ENCODE data around the gene BAK1. TPM values are rescaled to one million over a fixed set of nuclear protein-coding genes. Genes with fewer than 3 reads are reported as not detected.
"Not testable (repeated sequence)": the region's sequence is repeated elsewhere in the genome, so short reads cannot be mapped to it uniquely, and the experiment has no call there.

Gene BAK1
- total and polyA plus RNA-seq, 2 experiments from 2014 or later = 18.8 to 30.7 TPM

DNA sequence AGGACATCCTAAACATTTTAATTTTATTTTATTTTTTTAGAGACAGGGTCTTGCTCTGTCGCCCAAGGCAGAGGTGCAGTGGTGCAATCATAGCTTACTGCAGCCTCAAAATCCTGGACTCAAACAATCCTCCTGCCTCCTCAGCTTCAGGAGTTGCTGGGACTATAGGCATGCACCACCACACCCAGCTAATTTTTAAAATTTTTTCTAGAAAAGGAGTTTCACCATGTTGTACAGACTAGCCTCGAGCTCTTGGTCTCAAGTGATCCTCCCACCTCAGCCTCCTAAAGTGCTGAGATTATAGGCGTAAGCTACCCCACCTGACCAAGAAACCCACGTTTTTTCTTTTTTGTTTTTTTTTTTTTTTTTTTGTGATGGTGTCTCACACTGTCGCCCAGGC, 33.3 kb downstream of the BAK1 start:
- in situ Hi-C loops (cut with MboI) = no loop called here
- Histone ChIP-seq H3F3A (ENCODE audit: insufficient read depth) (no peaks in the 10 kb centered on the region), H3K27me3 (replicated peaks; ENCODE audit: insufficient read depth) (0 out of 2 replicates have a peak, but pooled peaks cover 8% of the 10 kb centered on the region), H4K20me1 (ENCODE audit: insufficient read depth) (no peaks in the 10 kb centered on the region), H3K9ac (no peak overlapping the region), H3K36me3 (ENCODE audit: low read depth) (no peaks in the 10 kb centered on the region), H3K9me3 (ENCODE audit: low read depth) (no peaks in the 10 kb centered on the region), H3K27ac (no peak overlapping the region), H2AFZ (no peak overlapping the region), H3K4me2 (ENCODE audit: unreplicated experiment) (no peak overlapping the region), H3K79me2 (ENCODE audit: insufficient read depth) (no peaks in the 10 kb centered on the region), H3K4me1 (ENCODE audit: insufficient read depth) (no peaks in the 10 kb centered on the region), H3K4me3 (no peak overlapping the region), H3K9me2 (ENCODE audit: insufficient read depth) (no peaks in the 10 kb centered on the region)
- no peak for DNase-seq
- TF ChIP-seq EZH2 (IDR thresholded peaks at IDR 0.05; ENCODE audit: insufficient read depth, poor library complexity, severe bottlenecking) (no peak), EZH2phosphoT487 (IDR thresholded peaks at IDR 0.05; ENCODE audit: insufficient read depth, low read depth) (no peak)
- WGBS, 2 experiments (ENCODE audit: low coverage in 1 of 2, low lambda C conversion rate in 2 of 2, missing lambda C conversion rate in 2 of 2) = 63 to 66% methylated on average over 5 of the region's 5 CpGs

DNA sequence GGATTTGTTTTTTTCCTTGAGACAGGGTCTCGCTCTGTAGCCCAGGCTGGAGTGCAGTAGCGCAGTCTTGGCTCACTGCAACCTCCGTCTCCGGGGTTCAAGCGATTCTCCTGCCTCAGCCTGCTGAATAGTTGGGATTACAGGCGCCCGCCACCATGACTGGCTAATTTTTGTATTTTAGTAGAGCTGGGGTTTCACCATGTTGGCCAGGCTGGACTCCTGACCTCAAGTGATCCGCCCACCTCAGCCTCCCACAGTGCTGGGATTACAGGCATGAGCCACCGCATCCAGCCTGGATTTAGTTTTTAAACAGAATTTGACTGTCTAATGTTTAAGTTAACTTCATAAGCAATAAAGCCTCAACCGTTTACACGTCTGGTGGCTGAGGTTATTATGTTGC, 34.8 kb downstream of the BAK1 start:
- H2AFZ ChIP-seq; H3F3A ChIP-seq (ENCODE audit: insufficient read depth); H3K4me2 ChIP-seq (ENCODE audit: unreplicated experiment); H3K9me3 ChIP-seq (ENCODE audit: low read depth); H3K79me2 ChIP-seq (ENCODE audit: insufficient read depth); in situ Hi-C loops (cut with MboI); H3K9ac ChIP-seq; H3K27ac ChIP-seq; H4K20me1 ChIP-seq (ENCODE audit: insufficient read depth); H3K4me1 ChIP-seq (ENCODE audit: insufficient read depth); H3K4me3 ChIP-seq; DNase-seq; H3K27me3 ChIP-seq (replicated peaks; ENCODE audit: insufficient read depth); H3K9me2 ChIP-seq (ENCODE audit: insufficient read depth); H3K36me3 ChIP-seq (ENCODE audit: low read depth): not testable (repeated sequence)
- WGBS, 2 experiments (ENCODE audit: low coverage in 1 of 2, low lambda C conversion rate in 2 of 2, missing lambda C conversion rate in 2 of 2) = 85 to 87% methylated on average over 11 of the region's 11 CpGs

DNA sequence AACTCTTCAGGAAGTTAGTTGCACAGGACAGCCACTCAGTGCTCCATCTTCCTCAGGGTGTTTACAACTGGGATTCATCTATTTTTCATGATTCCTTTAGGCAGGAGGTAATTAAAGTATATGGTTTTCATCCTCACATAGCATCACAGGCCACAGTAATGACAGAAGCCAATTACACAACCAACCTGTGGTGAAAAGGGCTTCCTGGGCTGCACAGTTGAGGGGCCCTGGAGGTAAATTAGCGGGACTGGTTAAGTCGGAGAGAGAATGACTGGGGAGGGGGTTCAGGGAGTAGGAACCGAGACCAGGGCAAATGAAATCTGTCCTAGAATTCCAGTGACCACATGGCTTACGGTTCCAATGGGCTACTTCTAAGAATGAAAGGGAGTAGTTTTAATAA, 37.0 kb downstream of the BAK1 start:
- TF ChIP-seq EZH2phosphoT487 (IDR thresholded peaks at IDR 0.05; ENCODE audit: insufficient read depth, low read depth) (no peak), EZH2 (IDR thresholded peaks at IDR 0.05; ENCODE audit: insufficient read depth, poor library complexity, severe bottlenecking) (no peak)
- H3K4me1 ChIP-seq (ENCODE audit: insufficient read depth) = no peaks in the 10 kb centered on the region
- 71 to 79% methylated on average over 4 of the region's 4 CpGs for WGBS, 2 experiments (ENCODE audit: low coverage in 1 of 2, low lambda C conversion rate in 2 of 2, missing lambda C conversion rate in 2 of 2)

DNA sequence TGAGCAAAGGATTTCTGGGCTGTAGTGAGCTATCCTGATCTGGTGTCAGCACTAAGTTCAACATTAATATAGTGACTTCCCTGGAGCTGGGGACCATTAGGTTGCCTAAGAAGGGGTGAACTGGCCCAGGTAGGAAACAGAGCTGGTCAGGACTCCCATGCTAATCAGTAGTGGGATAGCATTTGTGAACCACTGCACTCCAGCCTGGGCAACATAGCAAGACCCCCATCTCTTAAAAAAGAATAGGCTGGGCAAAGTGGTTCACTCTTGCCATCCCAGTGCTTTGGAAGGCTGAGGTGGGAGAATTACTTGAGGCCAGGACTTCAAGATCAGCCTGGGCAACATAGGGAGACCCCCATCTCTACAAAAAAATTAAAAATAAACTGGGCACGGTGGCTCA, 39.3 kb downstream of the BAK1 start:
- no peak overlapping the region for H3K4me2 ChIP-seq (ENCODE audit: unreplicated experiment)
- no peak overlapping the region for H3K27ac ChIP-seq
- no peak overlapping the region for H3K9ac ChIP-seq
- no peaks in the 10 kb centered on the region for H3F3A ChIP-seq (ENCODE audit: insufficient read depth)
- in situ Hi-C loops (cut with MboI) = no loop called here
- no peak overlapping the region for H3K4me3 ChIP-seq
- no peaks in the 10 kb centered on the region for H3K36me3 ChIP-seq (ENCODE audit: low read depth)
- 0 out of 2 replicates have a peak, but pooled peaks cover 8% of the 10 kb centered on the region for H3K27me3 ChIP-seq (replicated peaks; ENCODE audit: insufficient read depth)
- no peaks in the 10 kb centered on the region for H3K9me3 ChIP-seq (ENCODE audit: low read depth)
- TF ChIP-seq EZH2phosphoT487 (IDR thresholded peaks at IDR 0.05; ENCODE audit: insufficient read depth, low read depth) = no peak
- no peak for TF ChIP-seq EZH2 (IDR thresholded peaks at IDR 0.05; ENCODE audit: insufficient read depth, poor library complexity, severe bottlenecking)
- H2AFZ ChIP-seq = no peak overlapping the region
- DNase-seq = no peak
- H3K79me2 ChIP-seq (ENCODE audit: insufficient read depth) = no peaks in the 10 kb centered on the region
- WGBS, 2 experiments (ENCODE audit: low coverage in 1 of 2, low lambda C conversion rate in 2 of 2, missing lambda C conversion rate in 2 of 2) = 57 to 67% methylated on average over 1 of the region's 1 CpG
- no peaks in the 10 kb centered on the region for H3K9me2 ChIP-seq (ENCODE audit: insufficient read depth)
- no peaks in the 10 kb centered on the region for H3K4me1 ChIP-seq (ENCODE audit: insufficient read depth)
- H4K20me1 ChIP-seq (ENCODE audit: insufficient read depth) = no peaks in the 10 kb centered on the region

More for the DNA sequence above, 37.0 kb downstream of the BAK1 start:
- H3K27me3 ChIP-seq (replicated peaks; ENCODE audit: insufficient read depth) = 0 out of 2 replicates have a peak, but pooled peaks cover 8% of the 10 kb centered on the region
- no peak for DNase-seq
- H3K9me2 ChIP-seq (ENCODE audit: insufficient read depth) = no peaks in the 10 kb centered on the region
- no peak overlapping the region for H3K4me3 ChIP-seq
- H3K4me2 ChIP-seq (ENCODE audit: unreplicated experiment) = no peak overlapping the region
- no peak overlapping the region for H2AFZ ChIP-seq
- no peaks in the 10 kb centered on the region for H3F3A ChIP-seq (ENCODE audit: insufficient read depth)
- H3K79me2 ChIP-seq (ENCODE audit: insufficient read depth) = no peaks in the 10 kb centered on the region
- H3K9ac ChIP-seq = no peak overlapping the region
- H3K9me3 ChIP-seq (ENCODE audit: low read depth) = no peaks in the 10 kb centered on the region
- no peak overlapping the region for H3K27ac ChIP-seq
- no peaks in the 10 kb centered on the region for H3K36me3 ChIP-seq (ENCODE audit: low read depth)
- in situ Hi-C loops (cut with MboI) = no loop called here
- H4K20me1 ChIP-seq (ENCODE audit: insufficient read depth) = no peaks in the 10 kb centered on the region

DNA sequence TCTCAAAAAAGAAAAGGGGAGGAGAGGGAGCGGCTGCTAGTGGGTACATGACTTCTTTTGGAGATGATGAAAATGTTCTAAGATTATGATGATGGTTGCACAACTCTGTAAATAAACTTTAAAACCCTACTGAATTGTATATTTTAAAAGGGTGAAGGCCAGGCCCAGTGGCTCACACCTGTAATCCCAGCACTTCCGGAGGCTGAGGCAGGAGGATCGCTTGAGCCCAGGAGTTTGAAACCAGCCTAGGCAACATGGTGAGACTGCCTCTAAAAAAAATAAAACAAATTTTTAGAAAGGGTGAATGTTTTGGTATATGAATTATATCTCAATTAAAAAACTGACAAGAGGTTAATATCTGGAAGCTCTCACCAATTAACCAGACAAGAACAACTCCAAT, 45.4 kb downstream of the BAK1 start:
- Histone ChIP-seq H4K20me1 (ENCODE audit: insufficient read depth) (no peaks in the 10 kb centered on the region), H3K9ac (no peak overlapping the region), H3K36me3 (ENCODE audit: low read depth) (no peaks in the 10 kb centered on the region), H3K9me2 (ENCODE audit: insufficient read depth) (no peaks in the 10 kb centered on the region), H3K27me3 (replicated peaks; ENCODE audit: insufficient read depth) (no peaks in the 10 kb centered on the region), H2AFZ (no peak overlapping the region), H3K4me1 (ENCODE audit: insufficient read depth) (no peaks in the 10 kb centered on the region), H3F3A (ENCODE audit: insufficient read depth) (no peaks in the 10 kb centered on the region), H3K79me2 (ENCODE audit: insufficient read depth) (no peaks in the 10 kb centered on the region), H3K4me2 (ENCODE audit: unreplicated experiment) (no peak overlapping the region), H3K27ac (no peak overlapping the region), H3K9me3 (ENCODE audit: low read depth) (no peaks in the 10 kb centered on the region), H3K4me3 (no peak overlapping the region)
- no peak for DNase-seq
- no peak for TF ChIP-seq EZH2 (IDR thresholded peaks at IDR 0.05; ENCODE audit: insufficient read depth, poor library complexity, severe bottlenecking)
- TF ChIP-seq EZH2phosphoT487 (IDR thresholded peaks at IDR 0.05; ENCODE audit: insufficient read depth, low read depth) = no peak
- WGBS, 2 experiments (ENCODE audit: low coverage in 1 of 2, low lambda C conversion rate in 2 of 2, missing lambda C conversion rate in 2 of 2) = 97 to 98% methylated on average over 3 of the region's 3 CpGs
- in situ Hi-C loops (cut with MboI) = no loop called here

DNA sequence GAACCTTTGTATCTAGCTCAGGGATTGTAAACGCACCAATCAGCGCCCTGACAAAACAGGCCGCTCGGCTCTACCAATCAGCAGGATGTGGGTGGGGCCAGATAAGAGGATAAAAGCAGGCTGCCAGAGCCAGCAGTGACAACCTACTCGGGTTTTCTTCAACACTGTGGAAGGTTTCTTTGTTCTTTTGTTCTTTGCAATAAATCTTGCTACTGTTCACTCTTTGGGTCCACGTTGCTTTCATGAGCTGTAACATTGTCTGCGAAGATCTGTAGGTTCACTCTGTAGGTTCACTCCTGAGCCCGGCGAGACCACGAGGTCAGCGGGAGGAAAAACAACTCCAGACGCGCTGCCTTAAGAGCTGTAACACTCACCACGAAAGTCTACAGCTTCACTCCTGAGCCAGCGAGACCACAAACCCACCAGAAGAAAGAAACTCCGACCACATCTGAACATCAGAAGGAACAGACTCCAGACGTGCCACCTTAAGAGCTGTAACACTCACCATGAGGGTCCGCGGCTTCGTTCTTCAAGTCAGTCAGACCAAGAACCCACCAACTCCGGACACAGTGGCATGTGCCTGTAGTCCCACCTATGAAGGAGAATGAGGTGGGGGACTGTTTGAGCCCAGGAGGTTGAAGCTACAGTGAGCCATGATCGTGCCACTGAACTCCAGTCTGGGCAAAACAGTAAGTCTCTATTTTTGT, 46.8 kb downstream of the BAK1 start:
- H3K79me2 ChIP-seq (ENCODE audit: insufficient read depth); H3K4me3 ChIP-seq; H3K9me2 ChIP-seq (ENCODE audit: insufficient read depth); H4K20me1 ChIP-seq (ENCODE audit: insufficient read depth); H3F3A ChIP-seq (ENCODE audit: insufficient read depth); H3K4me2 ChIP-seq (ENCODE audit: unreplicated experiment); H3K9ac ChIP-seq; H2AFZ ChIP-seq; H3K9me3 ChIP-seq (ENCODE audit: low read depth); H3K36me3 ChIP-seq (ENCODE audit: low read depth); in situ Hi-C loops (cut with MboI); H3K4me1 ChIP-seq (ENCODE audit: insufficient read depth); H3K27me3 ChIP-seq (replicated peaks; ENCODE audit: insufficient read depth); DNase-seq; H3K27ac ChIP-seq: not testable (repeated sequence)
- WGBS, 2 experiments (ENCODE audit: low coverage in 1 of 2, low lambda C conversion rate in 2 of 2, missing lambda C conversion rate in 2 of 2) = 75 to 78% methylated on average over 22 of the region's 22 CpGs

DNA sequence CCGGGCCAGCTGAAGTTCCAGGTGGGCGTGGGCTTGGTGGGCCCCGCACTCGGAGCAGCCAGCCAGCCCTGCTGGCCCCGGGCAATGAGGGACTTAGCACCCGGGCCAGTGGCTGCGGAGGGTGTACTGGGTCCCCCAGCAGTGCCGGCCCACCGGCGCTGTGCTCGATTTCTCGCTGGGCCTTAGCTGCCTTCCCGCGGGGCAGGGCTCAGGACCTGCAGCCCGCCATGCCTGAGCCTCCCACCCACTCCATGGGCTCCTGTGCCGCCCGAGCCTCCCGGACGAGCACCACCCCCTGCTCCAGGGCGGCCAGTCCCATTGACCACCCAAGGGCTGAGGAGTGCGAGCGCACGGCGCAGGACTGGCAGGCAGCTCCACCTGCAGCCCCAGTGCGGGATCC, 47.6 kb downstream of the BAK1 start:
- H3K79me2 ChIP-seq (ENCODE audit: insufficient read depth); H3K4me1 ChIP-seq (ENCODE audit: insufficient read depth); in situ Hi-C loops (cut with MboI); H3F3A ChIP-seq (ENCODE audit: insufficient read depth); H3K27me3 ChIP-seq (replicated peaks; ENCODE audit: insufficient read depth); H3K9ac ChIP-seq; H3K4me3 ChIP-seq; H3K9me2 ChIP-seq (ENCODE audit: insufficient read depth); H3K36me3 ChIP-seq (ENCODE audit: low read depth); H2AFZ ChIP-seq; H3K4me2 ChIP-seq (ENCODE audit: unreplicated experiment); H3K9me3 ChIP-seq (ENCODE audit: low read depth); H4K20me1 ChIP-seq (ENCODE audit: insufficient read depth); H3K27ac ChIP-seq; DNase-seq: not testable (repeated sequence)
- 90 to 91% methylated on average over 14 of the region's 25 CpGs for WGBS, 2 experiments (ENCODE audit: low coverage in 1 of 2, low lambda C conversion rate in 2 of 2, missing lambda C conversion rate in 2 of 2)

Data from GM23248 (cell line).